Subcutaneous adipose tissue (tissue), 4 donors: ENCODE results near the gene OPN5. TPM values are rescaled to one million over a fixed set of nuclear protein-coding genes. Genes with fewer than 3 reads are reported as not detected.

ENCODE experiments used
- CTCF ChIP-seq: fragments of 450-650 bp; IDR thresholded peaks from one replicate; pipeline ENCODE4 v1.5.1; 2016; ENCODE audit warnings: low read depth, mild to moderate bottlenecking, control low read depth, antibody characterized with exemption, moderate library complexity
- total RNA-seq, 4 donors: library from RNA; depleted of rRNA; stranded (reverse); fragments of >200 nt; gene quantifications; one replicate each; pipeline ENCODE4 v1.1.0, GENCODE V29; 2016

OPN5 gene
- not detected for total RNA-seq

GRCh38 chr6:47781732-47782131 lies at the start of gene OPN5:
OPN5 (plus strand) TSS chr6:47782032; CDS start chr6:47782067, 35 bp downstream.
- no peak for TF ChIP-seq CTCF

GRCh38 chr6:47733879-47734558 lies 47.8 kb upstream of the OPN5 start:
- no peak for TF ChIP-seq CTCF

- TF ChIP-seq CTCF = no peak
These were observed 46.9 kb upstream of the OPN5 start for GRCh38 chr6:47734831-47735481.

- TF ChIP-seq CTCF = no peak
These were observed 45.6 kb upstream of the OPN5 start for GRCh38 chr6:47736083-47736700.

GRCh38 chr6:47737406-47737805 lies 44.4 kb upstream of the OPN5 start:
- no peak for TF ChIP-seq CTCF

GRCh38 chr6:47740714-47741113 lies 41.1 kb upstream of the OPN5 start:
- no peak for TF ChIP-seq CTCF

- TF ChIP-seq CTCF = no peak
These were observed 40.0 kb upstream of the OPN5 start for GRCh38 chr6:47741807-47742206.
